Endodermal cell (in vitro differentiated cells): ENCODE results near the gene COP1. TPM values are rescaled to one million over a fixed set of nuclear protein-coding genes. Genes with fewer than 3 reads are reported as not detected.

ENCODE experiments used
- DNase-seq: peaks from one replicate; pipeline ENCODE4 v3.0.0-alpha.2; 2017
- H3K27ac ChIP-seq: 2 replicates; pipeline ENCODE4 v1.5.1; 2013; ENCODE audit warnings: mild to moderate bottlenecking, low read depth, low read length, moderate library complexity
- H3K27me3 ChIP-seq: 2 replicates; pipeline ENCODE4 v1.6.1; 2013; ENCODE audit warnings: mild to moderate bottlenecking, low read length, moderate library complexity; ENCODE audit not compliant: insufficient read depth, control insufficient read depth, poor library complexity, severe bottlenecking
- H3K36me3 ChIP-seq: 2 replicates; pipeline ENCODE4 v1.7.0; 2013; ENCODE audit warnings: mild to moderate bottlenecking, low read length, moderate library complexity; ENCODE audit not compliant: control insufficient read depth, insufficient read depth
- H3K4me1 ChIP-seq: one replicate; pipeline ENCODE4 v1.7.0; 2013; ENCODE audit warnings: low read length; ENCODE audit not compliant: control insufficient read depth, insufficient read depth
- H3K4me3 ChIP-seq: 2 replicates; pipeline ENCODE4 v1.5.1; 2013; ENCODE audit warnings: mild to moderate bottlenecking, low read length, moderate library complexity
- H3K9ac ChIP-seq: 2 replicates; pipeline ENCODE4 v1.6.1; 2013; ENCODE audit warnings: mild to moderate bottlenecking, low read length, moderate library complexity; ENCODE audit not compliant: poor library complexity, severe bottlenecking; ENCODE audit errors: extremely low read depth
- H3K9me3 ChIP-seq: 2 replicates; pipeline ENCODE4 v1.6.1; 2013; ENCODE audit warnings: mild to moderate bottlenecking, low read length, moderate library complexity; ENCODE audit not compliant: control insufficient read depth
- H3K27ac Mint-ChIP-seq: 2 replicates; pipeline ENCODE4 v1.8.0; 2020; ENCODE audit warnings: mixed read lengths
- H3K27me3 Mint-ChIP-seq: 2 replicates; pipeline ENCODE4 v1.8.0; 2021; ENCODE audit warnings: mild to moderate bottlenecking, mixed read lengths; ENCODE audit not compliant: insufficient read depth
- H3K36me3 Mint-ChIP-seq: 2 replicates; pipeline ENCODE4 v1.8.0; 2020; ENCODE audit warnings: low read depth, mixed read lengths
- H3K4me1 Mint-ChIP-seq: 2 replicates; pipeline ENCODE4 v1.8.0; 2020; ENCODE audit warnings: mixed read lengths
- H3K4me3 Mint-ChIP-seq: 2 replicates; pipeline ENCODE4 v1.8.0; 2020; ENCODE audit warnings: mild to moderate bottlenecking, moderate library complexity, mixed read lengths
- H3K9me3 Mint-ChIP-seq: 2 replicates; pipeline ENCODE4 v1.8.0; 2020; ENCODE audit warnings: mild to moderate bottlenecking, mixed read lengths
- WGBS, 2 experiments: methylation state at CpG; one replicate each; pipeline versions ENCODE4 v1.1.5 to v1.1.7; 2013; ENCODE audit warnings: missing lambda C conversion rate in 2 of 2, mixed read lengths in 1 of 2; ENCODE audit not compliant: insufficient coverage in 1 of 2, insufficient read length in 1 of 2; 5-methylcytosine and 5-hydroxymethylcytosine counted together
- total RNA-seq, 2 donors: library from RNA; stranded (reverse); fragmentation: NEBNext Ultra II Directional in 1 of 2; extraction: Animal tissue kit (Norgen Biotek cat#: 25700) in 1 of 2; gene quantifications; 2 replicates in 1 of 2; 3 replicates in 1 of 2; pipeline ENCODE4 v1.2.1, GENCODE V29; 2021
- TF ChIP-seq, protein P1 (sequence below): fragments of 200-600 bp; sonication (generic); conservative IDR thresholded peaks from 2 replicates; pipeline ENCODE4 v1.5.0; 2021; ENCODE audit warnings: antibody characterized with exemption, mild to moderate bottlenecking

The COP1 gene
- total RNA-seq, 2 donors from 2014 or later, result 70.1 to 70.6 TPM

DNA sequence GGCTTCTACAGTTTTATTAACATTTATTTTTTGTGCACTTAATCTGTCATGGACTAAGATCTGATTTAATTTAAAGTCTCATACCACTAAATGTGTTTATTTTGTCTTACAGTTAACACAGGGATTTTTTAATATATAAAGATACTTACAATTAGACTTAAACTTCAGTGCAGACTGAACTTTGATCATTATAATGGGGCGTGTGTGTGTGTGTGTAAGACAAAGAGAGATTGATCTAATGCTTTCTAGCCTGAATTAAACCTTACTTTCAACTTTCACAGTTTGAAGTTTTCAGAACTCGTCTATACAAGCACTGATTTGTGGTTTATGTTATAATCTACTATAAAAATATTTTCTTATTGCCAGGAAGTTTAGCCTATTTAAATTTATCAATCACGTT lies 150.8 kb downstream of the COP1 start:
- Mint-ChIP-seq H3K36me3 (peaks cover 9% of the 10 kb centered on the region), H3K27me3 (no peaks in the 10 kb centered on the region), H3K4me3 (no peak overlapping the region), H3K4me1 (peaks cover 6% of the 10 kb centered on the region), H3K9me3 (peaks cover 3% of the 10 kb centered on the region), H3K27ac (no peak overlapping the region)
- TF ChIP-seq, protein P1, sequence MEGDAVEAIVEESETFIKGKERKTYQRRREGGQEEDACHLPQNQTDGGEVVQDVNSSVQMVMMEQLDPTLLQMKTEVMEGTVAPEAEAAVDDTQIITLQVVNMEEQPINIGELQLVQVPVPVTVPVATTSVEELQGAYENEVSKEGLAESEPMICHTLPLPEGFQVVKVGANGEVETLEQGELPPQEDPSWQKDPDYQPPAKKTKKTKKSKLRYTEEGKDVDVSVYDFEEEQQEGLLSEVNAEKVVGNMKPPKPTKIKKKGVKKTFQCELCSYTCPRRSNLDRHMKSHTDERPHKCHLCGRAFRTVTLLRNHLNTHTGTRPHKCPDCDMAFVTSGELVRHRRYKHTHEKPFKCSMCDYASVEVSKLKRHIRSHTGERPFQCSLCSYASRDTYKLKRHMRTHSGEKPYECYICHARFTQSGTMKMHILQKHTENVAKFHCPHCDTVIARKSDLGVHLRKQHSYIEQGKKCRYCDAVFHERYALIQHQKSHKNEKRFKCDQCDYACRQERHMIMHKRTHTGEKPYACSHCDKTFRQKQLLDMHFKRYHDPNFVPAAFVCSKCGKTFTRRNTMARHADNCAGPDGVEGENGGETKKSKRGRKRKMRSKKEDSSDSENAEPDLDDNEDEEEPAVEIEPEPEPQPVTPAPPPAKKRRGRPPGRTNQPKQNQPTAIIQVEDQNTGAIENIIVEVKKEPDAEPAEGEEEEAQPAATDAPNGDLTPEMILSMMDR, result no peak
- Histone ChIP-seq H3K27ac (no peak overlapping the region), H3K9me3 (no peaks in the 10 kb centered on the region), H3K36me3 (peaks cover 11% of the 10 kb centered on the region), H3K9ac (no peak overlapping the region), H3K4me1 (no peaks in the 10 kb centered on the region), H3K4me3 (no peak overlapping the region), H3K27me3 (no peaks in the 10 kb centered on the region)
- DNase-seq, result no peak
- 100% methylated on average over 2 of the region's 3 CpGs; no CpG with 5 or more reads in 1 of the 2 experiments for WGBS, 2 experiments

DNA sequence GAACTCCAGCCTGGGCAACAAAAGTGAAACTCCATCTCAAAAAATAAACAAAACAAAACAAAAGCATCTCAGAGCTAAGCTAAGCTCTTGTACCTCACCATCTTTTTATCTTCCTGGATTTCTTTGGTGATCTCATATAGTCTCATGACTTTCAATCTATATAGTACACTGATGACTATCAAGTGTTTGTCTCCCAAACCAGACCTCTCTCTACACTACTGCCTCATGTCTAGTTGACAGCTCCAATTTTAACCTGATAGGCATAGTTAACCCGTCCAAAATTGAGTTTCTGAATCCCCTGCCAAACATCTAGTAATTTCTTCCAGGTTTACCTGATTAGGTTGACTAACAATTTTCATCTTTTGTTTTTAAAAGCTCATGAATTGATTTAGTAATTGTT lies 151.7 kb downstream of the COP1 start:
- peaks cover 3% of the 10 kb centered on the region for H3K9me3 Mint-ChIP-seq
- H3K36me3 Mint-ChIP-seq, result peaks cover 5% of the 10 kb centered on the region
- no peak overlapping the region for H3K4me3 Mint-ChIP-seq
- H3K27ac Mint-ChIP-seq, result no peak overlapping the region
- 85 to 100% methylated on average over 1 of the region's 1 CpG for WGBS, 2 experiments
- no peak overlapping the region for H3K4me3 ChIP-seq
- H3K9me3 ChIP-seq, result no peaks in the 10 kb centered on the region
- no peaks in the 10 kb centered on the region for H3K27me3 Mint-ChIP-seq
- H3K9ac ChIP-seq, result no peak overlapping the region
- H3K4me1 ChIP-seq, result no peaks in the 10 kb centered on the region
- TF ChIP-seq, protein P1, result no peak
- H3K27me3 ChIP-seq, result no peaks in the 10 kb centered on the region
- DNase-seq, result no peak
- H3K4me1 Mint-ChIP-seq, result peaks cover 6% of the 10 kb centered on the region
- peaks cover 15% of the 10 kb centered on the region for H3K36me3 ChIP-seq
- no peak overlapping the region for H3K27ac ChIP-seq

DNA sequence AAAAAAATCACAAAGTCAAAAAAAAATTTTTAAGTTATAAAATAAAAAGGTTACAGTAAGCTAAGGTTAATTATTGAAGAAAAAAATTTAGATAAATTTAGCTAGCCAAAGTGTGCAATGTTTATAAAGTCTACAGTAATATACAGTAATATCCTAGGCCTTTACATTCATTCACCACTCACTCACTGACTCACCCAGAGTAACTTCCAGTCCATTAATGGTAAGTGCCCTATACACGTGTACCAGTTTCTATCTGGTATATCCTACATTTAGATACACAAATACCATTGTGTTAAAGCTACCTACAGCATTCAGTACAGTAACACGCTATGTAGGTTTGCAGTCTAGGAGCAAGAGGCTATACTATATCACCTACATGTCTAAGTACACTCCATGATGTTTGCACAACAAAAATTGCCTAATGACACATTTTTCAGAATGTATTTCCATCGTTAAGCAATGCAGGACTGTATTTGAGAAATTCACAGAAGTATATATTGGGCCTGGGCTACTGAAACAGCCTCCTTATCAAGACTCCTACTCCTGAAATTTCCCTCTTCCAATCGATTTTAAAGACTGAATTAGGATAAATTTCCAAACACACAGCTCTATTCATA lies 155.1 kb downstream of the COP1 start:
- no peaks in the 10 kb centered on the region for H3K4me1 Mint-ChIP-seq
- H3K4me1 ChIP-seq, result no peaks in the 10 kb centered on the region
- H3K36me3 ChIP-seq, result peaks cover 16% of the 10 kb centered on the region
- no peaks in the 10 kb centered on the region for H3K27me3 ChIP-seq
- no peak overlapping the region for H3K4me3 Mint-ChIP-seq
- no peak overlapping the region for H3K27ac ChIP-seq
- no peak overlapping the region for H3K4me3 ChIP-seq
- H3K27me3 Mint-ChIP-seq, result no peaks in the 10 kb centered on the region
- 87 to 93% methylated on average over 4 of the region's 4 CpGs for WGBS, 2 experiments
- TF ChIP-seq, protein P1, result no peak
- DNase-seq, result no peak
- no peak overlapping the region for H3K9ac ChIP-seq
- peaks cover 7% of the 10 kb centered on the region for H3K36me3 Mint-ChIP-seq
- H3K9me3 Mint-ChIP-seq, result peaks cover under 1% of the 10 kb centered on the region
- no peaks in the 10 kb centered on the region for H3K9me3 ChIP-seq
- no peak overlapping the region for H3K27ac Mint-ChIP-seq
